ENCODE results near the gene RBP5.

Gene RBP5

DNA sequence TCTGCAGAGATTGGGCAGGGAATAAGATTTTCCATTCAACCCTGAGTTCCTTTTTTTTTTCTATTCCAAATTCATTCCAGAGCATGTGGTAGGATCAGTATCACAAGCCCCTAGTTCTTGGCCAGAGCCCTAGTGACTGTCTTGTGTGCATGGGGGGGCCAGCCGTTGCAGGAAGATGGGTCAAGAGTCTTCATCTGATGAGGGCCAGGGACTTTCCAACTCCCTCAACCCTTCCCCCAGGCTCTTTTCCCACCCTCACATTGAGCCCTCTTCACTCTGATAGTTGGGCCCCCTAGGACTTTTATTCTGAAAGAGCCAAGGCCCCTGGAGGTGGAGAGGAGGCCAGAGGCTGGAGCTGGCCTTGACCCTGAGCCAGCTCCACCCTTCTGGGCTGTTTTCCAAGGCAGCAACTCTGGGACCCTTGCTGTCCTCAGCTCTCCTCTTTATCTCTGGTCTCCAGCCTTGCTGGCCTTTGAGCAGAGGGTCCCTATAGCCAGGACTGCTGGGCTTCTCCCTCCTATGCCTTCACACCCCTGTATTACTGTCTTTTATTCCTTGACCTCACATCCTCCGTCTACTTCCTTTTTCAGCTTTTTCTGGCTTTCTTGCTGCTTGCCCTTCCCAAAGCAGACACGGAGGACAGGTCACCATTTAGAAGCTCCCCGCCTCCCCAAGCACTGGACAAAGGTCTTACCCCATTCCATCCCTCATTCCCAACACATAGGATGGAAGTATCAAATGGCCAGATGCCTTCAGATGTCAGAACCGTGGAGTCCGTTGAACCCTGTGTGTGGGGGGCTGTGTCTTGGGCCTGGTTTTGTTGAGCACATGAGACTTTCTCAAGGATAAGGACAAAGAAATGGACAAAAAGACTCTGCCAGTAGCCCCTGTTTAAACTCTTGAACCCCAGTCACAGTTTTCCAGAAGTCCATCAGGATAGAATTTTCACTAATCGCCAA lies 5.6 kb downstream of the RBP5 start:
- TF ChIP-seq GATA3 (IDR thresholded peaks at IDR 0.05; ENCODE audit: low read depth, low read length), result no peak
- no peak for TF ChIP-seq GATA2 (IDR thresholded peaks at IDR 0.05; ENCODE audit: low read depth, low read length)

DNA sequence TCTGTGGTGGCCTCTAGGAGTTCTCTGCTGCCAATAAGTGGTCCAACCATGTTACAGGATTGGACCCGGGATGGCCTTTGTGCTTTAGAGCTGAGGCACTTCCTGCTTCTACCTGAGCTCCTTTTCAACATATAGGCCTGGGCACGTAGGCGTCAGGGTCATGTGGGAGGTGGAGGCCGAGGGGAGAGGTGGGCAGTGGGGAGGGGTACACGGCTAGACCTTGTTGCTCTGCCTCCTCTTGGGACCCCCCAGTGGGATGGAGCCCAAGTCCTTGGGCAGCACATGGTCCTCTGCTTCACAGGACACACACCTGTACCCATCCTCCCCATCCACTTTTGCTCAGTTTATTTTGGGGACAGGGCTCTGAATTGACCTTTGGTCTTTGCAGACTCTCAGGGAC lies 7.4 kb downstream of the RBP5 start:
- TF ChIP-seq GATA2 (IDR thresholded peaks at IDR 0.05; ENCODE audit: low read depth, low read length) (no peak), GATA3 (IDR thresholded peaks at IDR 0.05; ENCODE audit: low read depth, low read length) (no peak)

DNA sequence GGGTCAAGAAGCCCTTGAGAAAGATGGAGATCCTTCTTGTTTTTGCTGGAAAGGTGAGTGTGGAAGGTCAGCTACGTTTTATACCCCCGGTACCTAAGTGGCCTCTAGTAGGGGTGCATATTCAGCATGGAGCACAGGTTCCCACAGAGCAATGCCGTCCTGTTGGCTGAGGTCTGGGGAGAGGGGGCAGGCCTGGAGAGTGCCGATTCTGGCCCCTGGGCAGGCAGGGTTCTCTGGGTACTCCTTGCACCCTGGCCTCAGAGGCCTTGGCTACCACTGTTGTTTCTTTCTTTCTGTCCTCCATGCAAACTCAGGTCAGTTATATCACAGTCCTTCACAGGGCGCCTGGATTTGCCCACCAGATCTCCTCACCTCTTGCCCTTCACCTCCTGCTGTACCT lies 8.5 kb downstream of the RBP5 start:
- TF ChIP-seq GATA3 (IDR thresholded peaks at IDR 0.05; ENCODE audit: low read depth, low read length), result no peak

DNA sequence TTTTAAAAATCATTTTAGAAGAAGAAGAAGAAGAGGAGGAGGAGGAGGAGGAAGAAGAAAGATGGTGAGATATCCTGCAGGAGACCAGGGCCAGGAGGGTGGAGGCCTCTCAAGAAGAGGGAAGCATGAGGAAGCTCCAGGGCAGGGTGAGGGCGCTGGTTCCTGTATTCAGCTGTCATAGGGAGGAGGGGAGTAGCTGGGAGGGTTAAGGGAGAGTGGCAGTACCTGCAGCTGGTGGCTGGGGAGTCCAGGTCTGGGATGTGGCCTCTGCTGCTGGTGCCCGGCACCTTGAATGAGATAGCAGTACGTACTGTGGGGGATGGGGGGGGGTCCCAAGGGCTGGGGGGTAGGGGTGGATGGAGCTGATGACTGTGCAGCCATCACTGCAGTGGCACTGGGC lies 9.8 kb downstream of the RBP5 start:
- no peak for TF ChIP-seq GATA2 (IDR thresholded peaks at IDR 0.05; ENCODE audit: low read depth, low read length)
- no peak for TF ChIP-seq GATA3 (IDR thresholded peaks at IDR 0.05; ENCODE audit: low read depth, low read length)

DNA sequence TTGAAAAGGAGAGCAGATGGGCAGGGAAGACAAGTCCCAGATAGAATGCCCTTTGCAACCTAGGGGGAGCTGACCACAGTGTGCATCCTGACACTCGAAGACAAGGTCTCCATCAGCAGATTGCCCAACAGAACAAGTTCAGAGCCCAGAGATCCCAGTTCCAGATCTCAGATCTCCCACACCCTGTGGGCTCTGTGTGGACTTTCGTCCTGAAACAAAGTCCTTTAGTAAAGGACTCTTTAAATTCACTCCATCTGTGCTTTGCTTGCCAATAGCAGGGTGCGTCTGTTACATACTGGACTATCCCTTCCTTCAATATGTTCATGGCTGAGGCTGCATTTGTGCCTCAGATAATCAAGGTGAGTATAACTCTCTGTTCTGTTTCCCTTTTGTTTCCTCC lies 11.0 kb downstream of the RBP5 start:
- TF ChIP-seq GATA3 (IDR thresholded peaks at IDR 0.05; ENCODE audit: low read depth, low read length), result no peak
- no peak for TF ChIP-seq GATA2 (IDR thresholded peaks at IDR 0.05; ENCODE audit: low read depth, low read length)

DNA sequence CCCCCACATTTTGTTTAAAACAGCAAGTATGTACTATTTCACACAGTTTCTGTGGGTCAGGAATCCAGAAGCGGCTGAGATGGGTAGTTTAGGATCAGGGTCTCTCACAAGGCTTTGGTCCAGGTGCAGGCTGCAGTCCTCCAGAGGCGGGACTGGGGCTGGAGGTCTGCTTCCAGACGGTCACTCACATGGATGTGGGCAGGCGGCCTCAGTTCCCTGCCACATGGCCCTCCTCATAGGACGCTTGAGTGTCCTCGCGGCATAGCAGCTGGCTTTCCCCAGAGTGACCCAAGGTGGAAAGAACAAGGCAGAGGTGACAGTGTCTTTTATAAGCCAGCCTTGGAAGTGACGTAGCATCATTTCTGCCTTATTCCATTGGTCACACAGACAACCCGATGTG lies 11.8 kb downstream of the RBP5 start:
- no peak for TF ChIP-seq GATA3 (IDR thresholded peaks at IDR 0.05; ENCODE audit: low read depth, low read length)
- TF ChIP-seq GATA2 (IDR thresholded peaks at IDR 0.05; ENCODE audit: low read depth, low read length), result no peak

DNA sequence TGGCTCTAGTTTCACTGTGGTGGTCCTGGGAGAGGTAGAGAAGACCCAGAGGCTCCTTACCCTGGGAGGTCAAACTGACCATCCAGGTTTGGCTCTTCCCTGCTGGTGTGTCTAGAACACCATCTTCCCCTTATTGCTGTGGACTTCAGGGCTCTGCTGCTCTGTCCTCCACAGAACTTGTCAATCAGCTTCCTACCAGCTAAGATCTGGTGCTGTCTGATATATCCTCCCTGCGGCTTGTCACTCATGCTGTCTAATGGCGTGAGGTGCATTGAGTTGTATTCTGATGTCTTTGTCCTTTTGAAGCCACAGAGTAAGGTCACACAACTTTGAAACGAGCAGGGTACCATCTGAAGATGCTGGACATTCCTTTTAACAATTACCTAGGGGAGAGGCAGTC lies 12.5 kb downstream of the RBP5 start:
- TF ChIP-seq GATA3 (IDR thresholded peaks at IDR 0.05; ENCODE audit: low read depth, low read length), result no peak
- no peak for TF ChIP-seq GATA2 (IDR thresholded peaks at IDR 0.05; ENCODE audit: low read depth, low read length)

DNA sequence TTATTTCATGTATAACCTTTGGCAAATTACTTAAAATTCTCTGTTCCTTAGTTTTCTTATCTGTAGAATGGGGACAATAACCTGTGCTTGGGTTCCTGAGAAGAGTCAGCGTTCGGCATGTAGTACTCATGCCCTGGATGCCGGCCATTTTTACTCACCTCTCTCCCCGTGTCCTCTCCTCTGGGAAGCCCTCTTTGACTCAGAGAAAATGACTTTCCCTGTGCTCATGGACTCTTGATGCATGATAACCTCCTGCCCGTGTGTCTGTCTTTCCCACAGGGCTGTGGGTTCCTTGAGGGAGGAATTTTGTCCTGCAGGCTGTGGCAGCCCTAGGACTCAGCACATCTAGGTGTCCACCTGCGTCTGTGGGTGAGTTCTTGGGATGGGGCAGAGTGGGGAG lies 13.8 kb downstream of the RBP5 start:
- no peak for TF ChIP-seq GATA3 (IDR thresholded peaks at IDR 0.05; ENCODE audit: low read depth, low read length)
- TF ChIP-seq GATA2 (IDR thresholded peaks at IDR 0.05; ENCODE audit: low read depth, low read length), result no peak

DNA sequence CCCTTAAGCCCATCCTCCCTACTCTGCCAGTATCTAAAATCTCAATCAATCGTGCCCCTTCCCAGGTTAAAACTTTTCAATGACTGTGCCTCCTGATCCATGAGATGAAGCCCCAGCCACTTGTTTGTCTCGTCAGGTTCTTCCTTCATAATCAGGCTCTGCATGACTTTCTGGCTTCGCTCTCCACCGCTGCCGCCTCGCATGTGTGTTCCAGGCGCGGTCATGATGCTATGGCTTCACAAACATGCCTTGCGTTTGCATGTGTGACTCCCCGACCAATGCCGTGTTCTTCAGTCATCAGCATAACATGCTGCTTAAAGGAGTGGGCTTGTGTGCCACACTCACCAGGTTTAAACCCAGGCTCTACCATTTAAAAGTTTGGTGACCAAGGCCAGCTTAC lies 14.7 kb downstream of the RBP5 start:
- TF ChIP-seq GATA2 (IDR thresholded peaks at IDR 0.05; ENCODE audit: low read depth, low read length), result no peak
- TF ChIP-seq GATA3 (IDR thresholded peaks at IDR 0.05; ENCODE audit: low read depth, low read length), result no peak

DNA sequence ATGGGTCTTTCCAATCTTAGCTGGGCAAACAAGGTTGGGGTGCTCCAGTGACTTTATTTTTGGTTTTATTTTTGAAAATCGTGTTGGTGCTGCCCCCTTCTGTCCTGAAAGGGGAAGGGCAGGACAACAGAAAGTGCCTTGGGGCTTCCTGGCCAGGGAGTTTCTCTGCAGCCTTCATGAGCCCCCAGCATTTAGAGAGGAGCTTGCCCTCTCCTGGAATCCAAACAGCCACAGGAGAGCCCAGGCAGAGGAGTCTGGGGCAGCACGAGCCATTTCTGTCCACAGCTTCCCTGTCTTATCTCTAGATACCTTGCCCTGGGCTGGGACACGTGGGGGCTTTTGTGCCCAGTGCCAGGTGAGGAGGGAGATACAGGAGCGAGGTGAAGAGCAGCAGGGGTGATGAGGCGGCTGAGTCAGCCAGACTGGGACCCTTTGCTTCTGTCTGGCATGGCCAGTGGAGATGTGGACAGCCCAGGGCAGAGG lies 15.3 kb downstream of the RBP5 start:
- TF ChIP-seq GATA3 (IDR thresholded peaks at IDR 0.05; ENCODE audit: low read depth, low read length) (no peak), GATA2 (IDR thresholded peaks at IDR 0.05; ENCODE audit: low read depth, low read length) (no peak)

DNA sequence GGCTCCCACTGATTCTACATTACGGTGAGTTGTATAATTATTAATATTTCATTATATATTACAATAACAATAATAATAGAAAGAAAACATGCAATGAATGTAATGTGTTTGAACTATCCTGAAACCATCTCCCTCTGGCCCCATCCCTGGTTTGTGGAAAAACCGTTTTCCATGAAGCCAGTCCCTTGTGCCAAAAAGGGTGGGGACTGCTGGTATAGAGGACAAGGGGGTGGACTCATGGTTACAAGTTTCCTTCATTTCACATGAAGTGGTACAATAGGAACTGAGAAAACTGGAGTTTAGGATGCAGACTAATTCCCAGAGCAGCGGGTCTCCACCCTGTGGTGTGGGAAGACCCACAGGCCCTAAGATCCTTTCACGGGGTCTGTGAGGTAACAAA lies 16.6 kb downstream of the RBP5 start:
- TF ChIP-seq GATA3 (IDR thresholded peaks at IDR 0.05; ENCODE audit: low read depth, low read length), result no peak
- no peak for TF ChIP-seq GATA2 (IDR thresholded peaks at IDR 0.05; ENCODE audit: low read depth, low read length)

DNA sequence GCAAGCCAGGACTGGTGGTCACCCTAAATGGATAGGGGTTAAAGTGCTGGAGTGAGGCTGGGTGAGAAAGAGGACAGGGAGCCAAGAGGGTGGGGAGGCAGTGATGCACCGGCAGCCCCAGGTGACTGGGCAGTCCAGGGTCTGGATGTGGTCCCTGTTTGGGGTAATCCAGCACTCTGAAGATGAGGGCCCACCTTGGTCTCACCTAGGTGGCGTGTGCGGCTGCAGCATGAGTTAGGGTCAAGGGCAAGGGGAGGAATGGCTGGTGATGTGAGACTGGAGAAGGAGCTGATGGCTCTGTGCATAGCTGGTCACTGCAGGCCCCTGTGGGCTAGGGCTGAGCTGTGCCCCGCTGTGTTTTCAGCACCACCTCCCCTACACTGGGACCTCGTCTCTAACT lies 18.0 kb downstream of the RBP5 start:
- TF ChIP-seq GATA2 (IDR thresholded peaks at IDR 0.05; ENCODE audit: low read depth, low read length) (no peak), GATA3 (IDR thresholded peaks at IDR 0.05; ENCODE audit: low read depth, low read length) (no peak)

DNA sequence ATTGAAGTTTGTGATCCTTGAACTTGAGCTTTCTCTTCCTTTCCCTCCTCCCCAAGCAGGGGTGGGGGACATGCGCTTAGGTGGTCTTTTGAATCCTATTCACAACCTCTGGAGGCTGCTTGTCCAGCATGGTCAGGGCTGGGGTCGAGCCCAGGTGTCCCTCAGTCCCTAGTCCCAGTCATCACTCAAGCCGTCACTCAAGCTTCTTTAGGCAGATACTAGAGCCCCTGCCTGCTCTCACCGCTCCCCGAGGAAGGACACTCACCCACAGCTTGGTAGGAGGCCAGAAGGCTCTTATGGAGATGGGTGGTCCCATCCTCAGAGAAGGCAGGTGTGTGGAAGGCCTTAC lies 19.1 kb downstream of the RBP5 start:
- TF ChIP-seq GATA3 (IDR thresholded peaks at IDR 0.05; ENCODE audit: low read depth, low read length) (no peak), GATA2 (IDR thresholded peaks at IDR 0.05; ENCODE audit: low read depth, low read length) (no peak)

DNA sequence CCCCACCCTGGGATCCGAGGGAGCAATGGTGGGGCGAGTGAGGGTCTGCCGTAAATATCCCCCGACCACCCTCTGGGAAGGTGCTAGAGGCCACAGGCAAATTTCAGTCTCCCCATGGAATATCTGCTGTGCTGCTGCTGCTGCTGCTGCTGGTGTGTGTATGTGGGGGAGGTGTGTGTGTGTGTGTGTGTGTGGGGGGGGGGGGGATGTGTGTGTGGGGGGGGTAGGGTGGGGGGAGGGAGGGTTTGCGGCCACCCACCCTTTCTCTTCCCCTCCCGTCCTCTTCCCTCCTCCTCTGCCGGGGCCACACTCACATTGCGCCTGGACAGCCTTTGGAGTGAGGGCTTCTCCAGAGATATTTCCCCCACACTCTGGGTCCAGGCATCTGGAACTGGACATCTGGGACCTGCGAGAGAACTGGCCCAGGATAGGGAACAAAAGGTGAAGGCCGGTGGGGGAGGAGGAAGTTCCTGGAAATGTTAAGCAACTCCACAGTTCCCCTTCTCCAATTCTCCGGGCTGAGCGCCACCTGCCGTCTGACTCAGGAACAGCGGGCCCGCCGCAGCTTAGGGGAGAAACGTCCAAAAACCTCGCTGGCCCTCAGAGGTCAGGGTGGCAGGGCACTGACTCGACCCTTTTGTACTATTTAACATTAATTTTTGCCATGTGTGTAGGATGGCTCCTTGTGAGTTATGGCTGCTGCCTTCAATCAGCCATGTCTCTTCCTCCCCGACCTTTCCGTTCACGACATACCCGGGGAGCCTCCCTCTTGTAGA lies 19.7 kb downstream of the RBP5 start, which contains the start of gene C1RL:
TSS of gene C1RL (minus strand) at position 419 of the 776 bp plus-strand sequence. CDS start at position 385, 34 bp downstream.
- TF ChIP-seq GATA2 (IDR thresholded peaks at IDR 0.05; ENCODE audit: low read depth, low read length) (no peak), GATA3 (IDR thresholded peaks at IDR 0.05; ENCODE audit: low read depth, low read length) (no peak)

Data from SH-SY5Y (cell line).